ENCODE data around the gene CACNA1C. TPM values are rescaled to one million over a fixed set of nuclear protein-coding genes. Genes with fewer than 3 reads are reported as not detected.

The CACNA1C gene
- polyA plus RNA-seq, 1 of the 3 experiments (the other 2 are of a cell fraction) = 1.5 TPM

GRCh38 chr12:2343681-2344080 is 290.9 kb downstream of the CACNA1C start:
- no peak overlapping the region for H3K4me2 ChIP-seq
- peaks cover 11 to 31% of the 10 kb centered on the region in 2 experiments for H3K4me1 ChIP-seq (ENCODE audit: control insufficient read depth in 1 of 2, insufficient read depth in 2 of 2, low read depth in 1 of 2, low read length in 1 of 2)
- no peaks in the 10 kb centered on the region for H3K36me3 ChIP-seq (replicated peaks in 1 of 2; ENCODE audit: control insufficient read depth in 1 of 2, insufficient read depth in 2 of 2, low read length in 1 of 2)
- H4K20me1 ChIP-seq (ENCODE audit: insufficient read depth) = no peaks in the 10 kb centered on the region
- 78% methylated on average over 4 of the region's 4 CpGs for WGBS (ENCODE audit: low lambda C conversion rate)
- ChIA-PET POLR2A (no interaction called here), CTCF (interaction anchor here (1.2 to 2.0 kb wide), 4 partner anchors 11 to 239 kb away, joined by 3 to 7 read pairs (median 4); no protein-coding TSS in a partner anchor)
- no peaks in the 10 kb centered on the region for H3K9me2 ChIP-seq
- H2AFZ ChIP-seq (ENCODE audit: low read depth) = no peak overlapping the region
- TF ChIP-seq GABPA (IDR thresholded peaks at IDR 0.05; ENCODE audit: low read depth) = no peak
- no peak for TF ChIP-seq CHD2 (IDR thresholded peaks at IDR 0.05; ENCODE audit: low read length, partially characterized antibody)
- TF ChIP-seq PBX3 (IDR thresholded peaks at IDR 0.05) = no peak
- TF ChIP-seq RCOR1 (IDR thresholded peaks at IDR 0.05; ENCODE audit: low read length) = no peak
- TF ChIP-seq ZBTB33 (IDR thresholded peaks at IDR 0.05; ENCODE audit: borderline replicate concordance, low read depth) = no peak
- no peak for TF ChIP-seq ELF1 (IDR thresholded peaks at IDR 0.05)
- no peak for TF ChIP-seq SMC3 (IDR thresholded peaks at IDR 0.05; ENCODE audit: low read depth, low read length)
- H3K27ac ChIP-seq (ENCODE audit: low read depth in 2 of 2, low read length in 1 of 2) = peak overlapping the region in 1 of 2 experiments; percentile 47; a peak in 2 of 4 replicates
- DNase-seq = no peak
- no peak overlapping the region for H3K4me3 ChIP-seq (ENCODE audit: low read depth in 2 of 2, low read length in 1 of 2)
- H3K27me3 ChIP-seq (ENCODE audit: insufficient read depth) = no peaks in the 10 kb centered on the region
- H3K79me2 ChIP-seq (ENCODE audit: insufficient read depth) = 0 out of 2 replicates have a peak, but pooled peaks cover 2% of the 10 kb centered on the region
- H3F3A ChIP-seq (replicated peaks; ENCODE audit: insufficient read depth) = peaks cover 11% of the 10 kb centered on the region
- no peaks in the 10 kb centered on the region for H3K9me3 ChIP-seq
- no peak overlapping the region for H3K9ac ChIP-seq

GRCh38 chr12:2344476-2344875 is 291.7 kb downstream of the CACNA1C start:
- H3K9me2 ChIP-seq = no peaks in the 10 kb centered on the region
- H2AFZ ChIP-seq (ENCODE audit: low read depth) = no peak overlapping the region
- H3F3A ChIP-seq (replicated peaks; ENCODE audit: insufficient read depth) = peaks cover 4% of the 10 kb centered on the region
- H3K27me3 ChIP-seq (ENCODE audit: insufficient read depth) = no peaks in the 10 kb centered on the region
- ChIA-PET CTCF (interaction anchor here (2.0 to 2.2 kb wide), 2 partner anchors 17 to 239 kb away, joined by 7 to 9 read pairs; no protein-coding TSS in a partner anchor), POLR2A (no interaction called here)
- 0 out of 2 replicates have a peak, but pooled peaks cover 2% of the 10 kb centered on the region for H3K79me2 ChIP-seq (ENCODE audit: insufficient read depth)
- H3K9me3 ChIP-seq = no peaks in the 10 kb centered on the region
- no peak overlapping the region; a peak in 1 of 4 replicates for H3K27ac ChIP-seq (ENCODE audit: low read depth in 2 of 2, low read length in 1 of 2)
- H3K4me2 ChIP-seq = no peak overlapping the region
- TF ChIP-seq MXI1 (IDR thresholded peaks at IDR 0.05; ENCODE audit: low read depth, low read length) = no peak
- no peak for TF ChIP-seq TAF1 (IDR thresholded peaks at IDR 0.05; ENCODE audit: borderline replicate concordance, low read depth, low read length)
- no peak for TF ChIP-seq REST (IDR thresholded peaks at IDR 0.05; ENCODE audit: low read depth, low read length)
- TF ChIP-seq POLR2AphosphoS5 (IDR thresholded peaks at IDR 0.05; ENCODE audit: low read depth, low read length) = no peak
- TF ChIP-seq TEAD4 (IDR thresholded peaks at IDR 0.05; ENCODE audit: borderline replicate concordance, insufficient read depth) = no peak
- TF ChIP-seq ZBTB33 (IDR thresholded peaks at IDR 0.05; ENCODE audit: borderline replicate concordance, low read depth) = no peak
- TF ChIP-seq MEF2A (IDR thresholded peaks at IDR 0.05; ENCODE audit: borderline replicate concordance, low read depth) = no peak
- TF ChIP-seq GATA2 (CRISPR knock-in tag; IDR thresholded peaks at IDR 0.05) = no peak
- TF ChIP-seq GABPA (IDR thresholded peaks at IDR 0.05; ENCODE audit: low read depth) = no peak
- TF ChIP-seq EZH2phosphoT487 (IDR thresholded peaks at IDR 0.05; ENCODE audit: borderline replicate concordance, low read depth) = no peak
- TF ChIP-seq YY1 (IDR thresholded peaks at IDR 0.05; ENCODE audit: low read depth) = no peak
- TF ChIP-seq EP300 (IDR thresholded peaks at IDR 0.05; ENCODE audit: borderline replicate concordance in 1 of 2, low read depth in 1 of 2, low read length in 1 of 2) = no peak
- no peak for TF ChIP-seq NFIC (IDR thresholded peaks at IDR 0.05; ENCODE audit: borderline replicate concordance)
- no peak for TF ChIP-seq SMC3 (IDR thresholded peaks at IDR 0.05; ENCODE audit: low read depth, low read length)
- no peak for TF ChIP-seq NRF1 (IDR thresholded peaks at IDR 0.05; ENCODE audit: low read depth, low read length)
- no peak overlapping the region for H3K9ac ChIP-seq
- peaks cover 6 to 31% of the 10 kb centered on the region in 2 experiments; a peak in 3 of 4 replicates for H3K4me1 ChIP-seq (ENCODE audit: control insufficient read depth in 1 of 2, insufficient read depth in 2 of 2, low read depth in 1 of 2, low read length in 1 of 2)
- H3K36me3 ChIP-seq (replicated peaks in 1 of 2; ENCODE audit: control insufficient read depth in 1 of 2, insufficient read depth in 2 of 2, low read length in 1 of 2) = no peaks in the 10 kb centered on the region
- H4K20me1 ChIP-seq (ENCODE audit: insufficient read depth) = no peaks in the 10 kb centered on the region
- no peak for DNase-seq
- no peak overlapping the region for H3K4me3 ChIP-seq (ENCODE audit: low read depth in 2 of 2, low read length in 1 of 2)
- WGBS (ENCODE audit: low lambda C conversion rate) = 100% methylated on average over 2 of the region's 2 CpGs
